ENCODE data around the gene CHRNA1.

- TF ChIP-seq CTCF (IDR thresholded peaks at IDR 0.05) = no peak
- TF ChIP-seq POLR2A (IDR thresholded peaks at IDR 0.05) = no peak
- no peak for TF ChIP-seq EP300 (IDR thresholded peaks at IDR 0.05; ENCODE audit: low read depth)
- TF ChIP-seq POLR2AphosphoS5 (IDR thresholded peaks at IDR 0.05) = no peak
Observed at GRCh38 chr2:174704642-174705041, 59.6 kb downstream of the CHRNA1 start.
